AG08396 (cell line): Measurements from ENCODE around the gene XYLT1.

Experiments used
- DNase-seq: peaks from one replicate; pipeline ENCODE4 v3.0.0; 2012; ENCODE audit warnings: low spot score, mixed read lengths

XYLT1 gene

DNA sequence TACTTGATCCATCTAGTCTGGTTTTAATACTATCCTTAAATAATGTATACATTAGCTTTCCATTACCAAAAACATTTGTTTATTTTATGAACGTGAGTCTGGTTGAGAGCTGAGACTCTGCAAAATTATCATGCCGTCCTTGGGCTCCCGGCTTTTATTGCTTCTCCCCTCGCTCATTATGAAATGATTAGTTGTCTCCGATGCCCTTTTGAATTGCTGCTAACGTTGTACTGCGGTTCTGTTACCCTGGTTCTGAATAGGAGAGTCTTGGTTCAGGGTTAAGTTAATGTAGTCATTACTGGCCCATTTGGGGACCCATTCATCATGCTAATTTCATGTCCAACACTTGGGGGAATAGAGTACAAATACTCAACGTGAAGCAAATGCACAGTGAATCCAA, 12.8 kb downstream of the XYLT1 start:
- no peak for DNase-seq

DNA sequence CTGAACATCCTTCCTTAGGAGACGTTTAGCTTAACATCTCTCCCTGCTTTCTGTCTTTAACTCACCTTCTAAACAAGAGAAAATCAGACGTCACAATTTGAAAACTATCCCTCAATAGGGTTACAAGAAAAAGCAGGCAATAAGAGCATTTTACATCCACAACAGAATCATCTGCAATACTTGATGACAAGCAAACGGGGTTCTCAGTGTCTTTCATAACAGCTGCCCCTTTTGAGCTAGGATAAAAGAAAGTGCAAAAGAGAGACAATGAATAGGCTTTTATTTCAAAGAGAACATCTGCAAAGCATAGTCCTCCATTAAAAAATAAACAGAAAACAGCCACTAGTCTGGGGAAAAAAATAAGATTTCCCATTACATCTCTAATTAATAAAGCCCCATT, 13.2 kb downstream of the XYLT1 start:
- DNase-seq, result no peak

DNA sequence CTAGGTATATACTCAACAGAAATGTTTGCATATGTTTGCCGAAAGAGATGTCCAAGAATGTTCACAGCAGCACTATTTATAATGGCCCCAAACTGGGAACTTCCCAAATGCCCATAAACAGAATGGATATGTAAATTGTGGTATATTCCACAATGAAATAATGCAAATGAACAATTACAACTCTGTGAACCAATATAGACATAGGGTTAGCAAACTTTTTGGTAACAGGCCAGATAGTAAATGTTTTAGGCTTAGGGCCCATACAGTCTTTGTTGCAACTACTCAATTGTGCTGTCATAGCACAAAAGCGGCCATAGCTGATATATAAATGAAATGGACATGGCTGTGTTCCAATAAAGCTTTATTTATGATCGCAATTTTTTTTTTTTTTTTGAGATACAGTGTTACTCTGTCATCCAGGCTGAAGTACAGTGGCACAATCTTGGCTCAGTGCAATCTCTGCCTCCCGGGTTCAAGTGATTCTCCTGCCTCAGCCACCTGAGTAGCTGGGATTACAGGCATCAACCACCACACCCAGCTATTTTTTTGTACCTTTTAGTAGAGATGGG, 16.5 kb downstream of the XYLT1 start:
- no peak for DNase-seq

DNA sequence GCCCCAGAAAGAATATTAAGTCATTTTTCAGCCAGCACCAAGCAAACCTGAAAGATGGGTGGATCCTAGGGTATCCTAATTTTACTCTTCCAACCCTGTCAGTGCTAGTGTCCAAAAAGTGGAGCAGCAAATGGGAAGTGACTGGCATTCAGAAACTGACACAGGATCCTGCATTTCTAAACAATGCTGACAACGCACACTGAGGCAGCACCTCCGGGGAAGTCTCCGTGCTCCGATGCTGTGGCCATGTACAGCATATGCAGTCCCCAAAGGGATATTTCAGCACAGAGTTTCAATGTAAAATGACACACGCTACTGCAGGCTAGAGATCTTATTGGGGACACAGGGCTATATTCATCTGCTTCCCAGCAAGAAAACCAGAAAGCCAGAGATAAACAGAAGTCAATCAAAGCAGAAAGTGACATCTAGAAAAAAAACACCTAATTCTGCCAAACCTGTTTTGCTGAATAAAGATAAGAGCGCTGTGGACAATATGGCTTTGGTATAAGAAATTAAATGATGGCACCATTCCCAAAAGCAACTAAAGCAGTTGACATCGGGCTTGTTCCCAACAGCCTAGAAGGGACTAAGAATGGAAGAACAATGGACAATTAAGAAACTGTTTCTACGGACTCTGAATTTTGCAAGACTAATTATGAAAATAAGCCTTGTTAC, 17.3 kb downstream of the XYLT1 start:
- DNase-seq, result no peak

DNA sequence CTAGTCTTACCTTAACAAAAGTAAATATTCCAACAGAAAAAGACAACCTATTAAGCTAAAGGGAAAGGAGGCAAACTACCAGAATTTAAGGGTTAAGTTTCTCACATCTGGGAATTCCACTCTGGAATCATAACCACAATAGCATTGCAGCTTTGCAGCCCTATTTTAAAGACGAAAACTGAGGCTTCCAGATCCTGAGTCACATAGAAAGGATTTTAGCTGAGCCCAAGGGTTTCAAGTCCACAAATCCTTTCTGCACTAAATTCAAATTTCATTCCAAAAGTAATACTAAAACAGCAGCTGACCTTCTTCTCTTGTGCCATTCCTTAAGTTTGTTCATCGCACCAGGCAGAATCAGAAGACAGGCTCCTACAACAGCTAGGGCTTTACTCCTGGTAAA, 17.8 kb downstream of the XYLT1 start:
- DNase-seq, result no peak

DNA sequence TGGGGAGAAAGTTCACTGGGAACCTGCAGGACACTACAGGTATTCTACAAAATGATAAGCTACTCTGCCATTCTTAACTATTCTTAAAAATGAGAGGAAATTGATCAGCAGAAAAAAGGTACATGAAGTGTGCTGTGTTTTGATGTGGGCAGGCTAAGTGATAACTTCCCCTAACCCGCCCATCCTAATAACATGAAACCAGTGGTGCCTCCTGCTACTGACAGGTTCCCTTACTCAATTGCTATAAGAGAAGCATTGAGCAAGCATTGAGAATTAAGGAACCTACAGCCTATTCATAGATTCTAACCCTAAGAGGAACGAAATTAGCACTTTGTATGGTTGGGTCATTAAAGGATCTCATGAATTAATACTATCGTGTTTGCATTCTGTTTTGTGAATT, 18.9 kb downstream of the XYLT1 start:
- no peak for DNase-seq

DNA sequence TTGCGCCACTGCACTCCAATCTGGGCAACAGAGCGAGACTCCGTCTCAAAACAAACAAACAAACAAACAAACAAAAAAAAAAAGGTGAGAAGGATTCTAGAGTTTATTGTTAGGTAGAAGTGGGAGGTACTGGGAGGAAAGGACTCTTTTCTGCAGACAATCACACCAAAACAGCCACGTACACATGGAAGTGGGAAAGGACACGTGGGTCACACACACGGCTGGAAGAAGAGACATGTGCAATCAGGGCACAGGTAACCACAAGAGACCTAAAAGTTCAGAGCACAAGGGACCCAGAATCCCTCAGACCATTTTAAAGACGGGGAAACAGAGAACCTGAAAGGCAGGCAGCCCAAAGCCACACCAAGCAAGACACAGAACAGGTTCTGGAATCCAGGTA, 20.5 kb downstream of the XYLT1 start:
- DNase-seq, result no peak

DNA sequence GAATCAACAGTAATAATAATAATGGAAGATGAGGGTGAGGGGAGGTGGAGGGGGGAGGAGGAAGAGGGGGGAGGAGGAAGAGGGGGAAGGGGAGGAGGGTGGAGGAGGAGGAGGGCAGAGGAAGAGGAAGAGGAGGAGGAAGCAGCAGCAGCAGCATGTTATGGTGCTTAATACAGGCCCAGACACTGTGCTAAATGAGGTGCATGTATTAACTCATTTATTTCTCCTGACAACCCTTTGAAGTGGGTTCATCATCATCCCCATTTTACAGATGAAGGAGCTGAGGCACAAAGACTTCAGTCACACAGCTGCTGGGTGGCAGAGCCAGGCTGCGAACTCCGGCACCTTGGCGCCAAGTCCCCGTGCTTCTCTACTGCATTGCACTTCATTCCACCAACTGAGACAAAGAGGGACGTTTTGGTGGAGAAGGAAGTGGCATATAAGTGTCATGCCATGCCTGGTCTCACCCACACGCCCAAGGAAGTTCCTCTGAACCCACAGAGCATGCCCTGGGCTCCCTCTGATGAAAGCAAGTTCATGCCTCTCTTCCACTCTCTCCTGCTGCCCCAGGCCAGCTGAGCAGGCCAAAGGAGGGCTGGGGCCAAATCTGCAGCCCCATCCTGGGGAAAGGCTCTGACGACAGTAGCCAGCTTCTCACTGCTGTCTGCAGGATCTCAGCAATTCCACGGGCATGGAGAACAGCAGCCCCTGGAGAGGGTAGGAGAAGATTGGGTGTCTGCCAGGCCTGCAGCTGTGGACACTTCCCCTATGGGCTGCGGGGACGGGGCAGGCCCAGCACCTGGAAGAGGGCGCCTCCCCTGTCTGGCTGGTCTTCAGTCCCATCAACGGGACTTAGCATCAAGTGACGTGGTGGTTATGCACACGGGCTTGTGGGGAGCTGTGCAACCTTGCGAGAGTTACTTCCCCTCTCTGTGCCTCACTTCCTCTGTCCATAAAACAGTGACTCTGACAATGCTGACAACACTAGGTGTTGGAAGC, 21.8 kb downstream of the XYLT1 start:
- no peak for DNase-seq

DNA sequence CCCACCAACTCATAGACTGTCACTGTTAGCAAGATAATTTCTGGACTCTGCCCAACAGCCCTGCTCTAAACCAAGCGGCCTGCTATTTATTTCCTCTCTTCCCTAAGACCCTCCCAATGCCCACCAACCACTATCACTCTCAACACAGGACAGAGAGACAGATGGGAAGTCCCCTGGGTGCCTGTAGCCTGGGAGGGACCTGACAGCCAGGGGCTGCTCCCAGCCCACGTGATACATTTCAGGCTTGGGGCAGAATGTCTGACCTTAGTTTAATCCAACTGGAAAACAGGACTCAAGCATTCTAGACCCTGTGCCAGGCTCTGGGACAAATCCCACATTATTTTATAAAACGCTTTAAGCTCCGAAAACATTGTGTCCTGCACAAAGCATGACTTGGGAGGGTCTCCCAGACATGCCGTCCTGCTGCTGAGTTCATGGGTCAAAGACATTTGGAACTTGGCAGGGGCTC, 23.6 kb downstream of the XYLT1 start:
- DNase-seq, result no peak

DNA sequence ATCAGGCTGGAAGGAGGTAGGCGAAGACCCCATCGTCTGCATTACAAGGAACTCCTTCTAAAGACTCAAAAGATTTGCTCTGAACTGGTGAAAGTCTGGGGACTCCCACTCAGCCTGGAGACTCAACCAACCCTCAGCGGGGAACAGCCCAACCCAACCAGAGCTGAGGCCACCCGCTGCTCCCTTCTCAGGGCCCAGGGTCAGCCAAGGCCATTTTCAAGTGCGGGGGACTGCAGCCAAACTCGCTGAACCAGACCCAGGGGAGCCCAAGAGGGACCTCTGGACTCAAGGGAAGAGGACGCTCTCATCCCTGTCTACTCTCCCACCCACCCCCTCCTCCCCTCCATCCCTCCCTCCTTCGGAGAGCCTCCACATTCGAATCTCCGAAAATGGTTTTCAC, 24.1 kb downstream of the XYLT1 start:
- DNase-seq, result no peak

DNA sequence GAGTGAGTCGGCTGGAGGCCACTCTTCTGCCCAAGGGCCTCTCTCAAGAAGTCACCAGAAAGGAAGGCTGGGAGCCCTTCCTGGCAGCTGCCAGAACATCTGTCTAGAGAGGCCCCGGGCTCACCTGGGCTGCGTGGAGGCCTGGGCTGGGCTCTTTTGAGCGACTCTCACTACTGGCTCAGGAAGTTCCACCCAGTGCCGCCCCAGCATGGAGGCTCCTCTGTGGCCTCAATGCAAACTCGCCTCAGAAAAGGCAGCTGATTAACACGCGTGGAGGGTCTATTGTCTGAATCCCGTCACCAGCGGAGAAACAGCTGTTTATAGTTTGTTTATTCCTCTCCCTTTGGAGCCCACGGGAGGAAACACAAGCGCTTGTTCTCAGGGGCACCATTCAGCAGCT, 25.3 kb downstream of the XYLT1 start:
- DNase-seq, result no peak

DNA sequence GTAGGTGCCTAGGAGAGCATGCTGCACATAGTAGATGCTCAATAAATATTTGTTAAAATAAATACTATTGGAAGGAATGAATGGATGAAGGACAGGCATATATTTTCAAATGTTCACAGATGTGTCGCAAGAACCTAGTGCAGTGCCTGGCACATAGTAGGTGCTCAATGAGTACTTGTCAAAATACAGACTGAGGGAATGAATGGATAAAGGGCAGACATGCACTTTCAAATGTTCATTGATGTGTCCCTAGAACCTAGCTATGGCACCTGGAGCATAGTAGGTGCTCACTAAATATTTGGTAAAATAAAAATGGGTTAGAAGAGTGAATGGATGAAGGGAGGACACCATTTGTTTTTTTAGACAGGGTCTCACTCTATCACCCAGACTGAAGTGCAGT, 26.1 kb downstream of the XYLT1 start:
- no peak for DNase-seq

DNA sequence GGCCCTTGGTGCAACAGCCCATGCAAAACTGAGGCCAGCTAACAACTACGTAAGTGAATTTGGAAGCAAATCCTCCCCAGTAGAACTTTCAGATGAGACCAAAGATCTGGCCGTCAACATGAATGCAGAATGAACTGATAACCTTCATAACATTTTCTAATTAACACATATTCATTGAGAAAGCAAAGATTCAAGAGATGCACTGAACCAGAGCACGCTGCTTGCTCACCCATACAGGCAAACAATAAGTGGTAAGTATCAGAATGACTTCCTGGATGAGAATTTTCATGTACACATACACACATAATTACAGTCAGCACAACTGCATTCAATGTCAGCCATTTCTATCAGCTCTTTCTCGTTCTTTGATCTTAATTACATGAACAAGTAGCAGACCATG, 30.6 kb downstream of the XYLT1 start:
- no peak for DNase-seq

DNA sequence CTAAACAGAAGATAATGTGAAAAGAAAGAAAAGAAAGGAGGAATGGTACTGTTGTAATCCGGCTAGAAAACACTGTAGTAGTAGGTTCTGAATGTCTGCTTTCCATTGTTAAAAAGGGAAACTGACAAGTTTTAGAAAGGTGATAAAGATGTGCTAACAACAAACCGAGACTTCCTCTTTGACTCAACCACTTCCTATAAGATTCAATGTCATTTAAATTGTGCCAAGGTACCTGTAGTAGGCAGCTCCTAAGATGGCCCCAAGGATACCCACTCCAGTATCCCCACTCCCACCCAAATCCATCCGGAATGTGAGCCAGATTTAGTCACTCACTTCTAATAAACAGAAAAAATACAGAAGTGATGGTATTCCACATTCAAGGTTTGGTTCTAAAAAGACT, 31.2 kb downstream of the XYLT1 start:
- no peak for DNase-seq

DNA sequence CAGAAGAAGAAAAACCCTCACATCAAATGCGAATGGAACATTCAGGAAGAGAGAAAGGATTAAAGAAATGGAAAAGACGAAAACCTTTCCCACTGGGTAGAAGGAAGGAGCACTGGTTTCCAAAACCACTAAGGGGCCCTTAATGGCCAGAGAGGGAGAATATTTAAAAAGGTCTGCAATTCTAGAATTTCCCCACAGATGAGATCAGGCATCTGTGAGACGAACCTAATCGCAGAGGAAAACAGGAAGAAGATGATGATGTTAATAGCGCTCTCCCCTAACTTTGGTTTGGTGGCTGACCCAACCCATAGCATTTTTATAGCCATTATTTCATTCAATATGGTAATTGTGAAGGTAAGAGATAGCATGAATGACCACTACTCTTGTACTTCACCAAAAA, 32.8 kb downstream of the XYLT1 start:
- DNase-seq, result no peak

DNA sequence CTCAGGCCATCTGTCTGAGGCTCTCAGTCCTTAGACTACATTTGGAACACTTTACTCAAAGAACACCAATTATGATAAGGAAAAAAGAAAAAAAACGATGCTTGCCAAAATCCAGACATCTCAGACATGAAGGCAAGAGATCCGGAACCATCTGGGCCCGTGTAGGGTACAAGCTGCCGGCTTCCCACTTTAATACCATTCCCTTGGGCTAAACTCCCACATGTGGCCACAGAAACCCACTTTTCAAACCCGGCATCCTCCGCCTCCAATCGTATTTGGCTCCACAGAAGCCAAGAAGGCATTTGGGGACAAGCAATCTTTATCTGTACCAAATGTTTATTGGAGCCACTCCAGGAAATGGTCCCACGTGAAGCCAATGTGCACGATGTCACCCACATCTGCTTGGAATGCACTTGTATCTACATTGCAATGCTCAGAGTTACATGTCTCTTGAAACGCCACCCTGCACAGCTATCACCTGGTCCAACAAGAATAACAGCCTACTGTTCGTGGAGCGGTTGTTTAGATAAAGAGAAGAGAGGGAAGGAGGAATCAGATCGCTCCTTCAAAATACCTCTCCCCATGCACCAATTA, 33.5 kb downstream of the XYLT1 start:
- DNase-seq, result no peak

DNA sequence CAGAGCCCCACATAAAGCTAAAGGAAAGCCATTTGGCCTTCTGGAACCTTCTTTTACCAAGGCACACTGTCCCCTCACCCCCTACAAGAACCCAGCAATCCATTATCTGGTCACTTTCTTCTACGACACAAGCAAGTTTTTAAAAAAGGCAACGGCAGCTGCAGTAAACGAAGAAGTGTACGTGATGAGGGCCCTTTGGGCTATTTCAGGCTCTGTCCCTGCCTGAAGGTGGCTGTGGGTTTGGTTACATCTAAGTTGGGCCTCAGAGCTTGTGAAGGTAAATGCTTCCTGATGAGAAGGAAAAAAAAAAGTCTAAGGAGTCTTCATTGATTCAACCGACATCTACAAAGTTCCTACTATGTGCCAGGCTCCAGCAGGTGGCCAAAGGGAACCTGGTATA, 35.4 kb downstream of the XYLT1 start:
- no peak for DNase-seq

DNA sequence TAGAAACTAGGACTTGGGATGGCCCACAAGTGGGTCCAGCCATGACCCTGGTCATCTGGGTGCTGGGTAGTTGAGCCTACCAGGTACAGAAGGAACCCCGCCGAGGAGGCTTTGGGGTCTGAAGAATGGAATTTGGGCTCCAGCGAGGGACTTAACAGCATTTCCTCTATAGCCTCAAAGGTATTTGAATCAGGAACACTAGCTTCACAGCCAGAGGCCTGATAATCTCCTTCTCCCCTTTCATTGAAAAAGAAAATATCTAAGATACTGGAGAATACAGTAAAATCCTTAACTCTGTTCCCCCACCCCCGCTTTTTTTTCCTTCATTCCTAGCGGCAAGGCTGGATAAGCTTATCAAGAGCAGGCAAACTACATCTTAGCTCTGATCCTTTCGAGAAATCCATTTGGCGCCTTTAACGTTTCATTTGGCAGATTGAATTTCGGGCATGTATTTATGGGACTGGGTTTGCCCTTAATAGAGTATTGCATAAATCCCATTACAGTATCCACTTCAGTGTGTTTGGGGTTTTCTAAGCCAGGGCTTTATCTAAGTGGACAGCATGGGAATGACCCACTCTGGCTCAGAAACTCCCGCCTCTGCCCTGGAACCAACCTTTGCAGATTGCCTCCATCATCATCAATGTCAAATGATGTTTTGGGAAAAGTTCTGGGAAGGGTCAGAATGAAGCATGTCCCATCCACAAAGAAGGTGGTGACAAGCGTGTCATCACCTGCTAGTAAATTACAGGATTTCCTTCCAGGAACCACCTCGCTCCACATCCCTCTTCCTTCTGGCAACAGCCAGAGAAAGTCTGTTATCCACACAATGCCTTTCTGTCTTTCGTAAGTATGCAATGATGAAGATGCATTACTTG, 36.9 kb downstream of the XYLT1 start:
- no peak for DNase-seq

DNA sequence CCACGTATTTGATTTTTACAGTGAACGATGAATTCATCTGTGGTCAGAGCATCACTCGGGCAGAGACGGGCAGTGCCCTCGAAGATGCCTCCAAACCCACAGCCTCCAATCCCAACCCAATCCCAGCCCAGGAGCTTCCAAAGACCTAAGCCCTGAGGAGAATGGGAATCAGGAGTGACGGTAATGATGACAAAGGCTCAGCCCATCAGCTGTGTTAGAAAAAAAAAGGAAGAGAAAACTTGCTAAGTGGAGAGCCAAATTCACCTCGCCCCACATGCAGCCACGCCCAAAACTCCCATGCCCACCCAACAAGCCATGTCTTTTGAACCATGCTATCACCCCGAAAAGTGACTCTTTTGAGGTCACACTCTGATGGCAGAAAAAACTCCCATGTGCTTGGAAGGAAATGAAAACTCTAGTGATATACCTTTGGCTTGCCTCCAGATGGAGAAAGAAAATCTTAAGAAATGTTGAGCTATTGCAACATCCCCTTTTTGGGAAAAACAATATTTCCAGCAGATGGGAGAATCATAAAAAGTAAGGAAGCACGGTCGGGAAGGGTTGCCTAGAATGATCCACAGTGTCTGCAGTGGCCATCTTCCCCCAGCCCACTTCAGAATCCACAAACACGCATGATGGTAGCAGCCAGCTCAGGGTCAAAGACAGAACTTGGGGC, 37.7 kb downstream of the XYLT1 start:
- DNase-seq, result no peak

DNA sequence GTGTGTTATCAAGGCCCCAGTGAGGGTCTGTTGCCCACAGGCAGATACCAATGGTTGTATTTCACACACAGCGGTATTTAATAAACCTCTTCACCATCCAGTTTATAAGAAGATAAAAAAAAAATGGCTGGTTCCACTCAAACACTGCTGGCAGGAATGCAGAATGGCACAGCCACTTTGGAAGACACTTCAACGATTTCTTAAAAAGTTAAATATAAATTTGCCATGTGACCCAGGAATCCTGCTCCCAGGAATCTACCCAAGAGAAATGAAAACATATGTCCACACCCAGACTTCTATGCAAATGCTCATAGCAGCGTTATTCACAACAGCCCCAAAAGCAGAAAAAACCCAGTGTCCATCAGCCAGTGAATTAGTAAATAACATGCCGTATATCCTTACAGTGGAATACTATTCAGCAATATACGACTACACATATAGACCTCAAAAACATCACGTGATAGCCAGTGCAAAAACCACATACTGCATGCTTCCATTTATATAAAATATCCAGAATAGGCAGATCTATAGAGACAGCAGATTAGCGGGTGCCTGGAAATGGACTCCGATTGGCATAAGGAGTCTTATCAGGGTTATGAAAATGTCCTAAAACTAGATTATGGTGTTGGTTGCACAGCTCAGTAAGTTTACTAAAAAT, 38.7 kb downstream of the XYLT1 start:
- no peak for DNase-seq

DNA sequence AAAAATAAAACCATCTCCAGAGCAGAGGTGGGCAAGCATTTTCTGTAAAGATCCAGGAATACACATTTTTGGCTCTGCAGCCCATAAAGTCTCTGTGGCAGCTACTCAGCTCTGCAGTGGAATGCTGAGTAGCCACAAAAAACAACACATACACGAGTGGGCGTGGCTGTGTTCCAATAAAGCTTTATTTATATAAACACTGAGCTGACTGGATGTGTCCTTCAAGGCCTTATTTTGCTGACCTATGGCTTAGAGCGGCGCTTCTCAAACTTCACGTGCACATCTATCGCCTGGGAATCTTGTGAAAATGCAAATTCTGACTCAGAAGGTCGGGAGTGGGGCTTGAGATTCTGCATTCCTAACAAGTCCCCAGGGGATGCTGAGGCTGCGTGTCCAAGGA, 39.7 kb downstream of the XYLT1 start:
- DNase-seq, result no peak
